Measurements from ENCODE around the gene SMPD3.

Gene SMPD3

DNA sequence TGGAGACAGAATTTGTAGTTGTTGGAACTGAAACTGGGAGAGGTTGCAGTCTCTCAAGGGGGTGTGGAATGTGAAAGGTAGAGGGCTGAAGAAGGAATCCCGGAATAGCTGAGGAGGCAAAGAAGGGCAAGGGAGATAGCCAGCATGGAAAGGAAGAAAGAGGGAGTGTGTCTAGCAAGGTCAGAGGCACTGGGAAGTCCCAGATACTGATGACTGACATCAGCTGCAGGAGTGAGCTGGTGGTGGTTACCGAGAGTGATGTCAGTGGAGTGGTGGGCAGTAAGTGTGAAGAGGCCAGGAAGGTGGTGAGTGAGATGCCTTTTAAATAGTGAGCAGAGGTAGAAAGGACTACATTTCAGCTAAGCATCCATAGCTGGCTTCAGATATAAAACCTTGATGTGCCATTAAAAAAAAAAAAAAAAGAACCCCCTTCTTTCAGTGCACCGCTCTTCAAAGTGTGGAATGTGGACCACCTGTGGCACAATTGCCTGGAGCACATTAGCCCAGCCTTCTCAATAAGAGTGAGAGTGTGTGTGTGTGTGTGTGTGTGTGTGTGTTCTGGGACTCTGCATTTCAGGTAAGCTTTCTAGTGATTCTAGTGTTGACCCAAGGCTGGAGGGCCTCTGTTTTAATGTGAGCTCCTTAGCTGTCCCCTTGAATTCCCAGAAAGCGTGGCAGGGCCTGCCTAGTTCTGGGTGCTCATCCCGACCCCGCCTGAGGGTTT, 129.0 kb downstream of the SMPD3 start:
- no peak for DNase-seq

DNA sequence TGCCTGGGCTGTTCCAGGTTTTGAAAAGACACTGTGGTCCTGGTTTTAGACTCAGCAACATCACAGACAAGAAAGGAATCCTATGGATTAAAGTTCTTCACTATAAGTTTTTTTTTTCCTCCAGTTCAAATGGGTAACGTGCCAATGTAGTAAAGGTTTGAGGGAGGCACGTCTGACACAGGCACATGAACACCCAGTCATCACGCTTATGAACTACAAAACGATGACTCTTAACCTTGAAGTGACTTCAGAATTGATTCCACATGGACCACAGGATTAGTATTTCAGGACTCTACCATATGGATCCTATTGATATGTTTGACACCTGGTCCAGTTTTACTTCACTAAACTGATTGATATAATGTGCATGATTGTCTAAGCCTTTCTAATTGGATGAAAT, 135.2 kb downstream of the SMPD3 start:
- DNase-seq, result no peak

DNA sequence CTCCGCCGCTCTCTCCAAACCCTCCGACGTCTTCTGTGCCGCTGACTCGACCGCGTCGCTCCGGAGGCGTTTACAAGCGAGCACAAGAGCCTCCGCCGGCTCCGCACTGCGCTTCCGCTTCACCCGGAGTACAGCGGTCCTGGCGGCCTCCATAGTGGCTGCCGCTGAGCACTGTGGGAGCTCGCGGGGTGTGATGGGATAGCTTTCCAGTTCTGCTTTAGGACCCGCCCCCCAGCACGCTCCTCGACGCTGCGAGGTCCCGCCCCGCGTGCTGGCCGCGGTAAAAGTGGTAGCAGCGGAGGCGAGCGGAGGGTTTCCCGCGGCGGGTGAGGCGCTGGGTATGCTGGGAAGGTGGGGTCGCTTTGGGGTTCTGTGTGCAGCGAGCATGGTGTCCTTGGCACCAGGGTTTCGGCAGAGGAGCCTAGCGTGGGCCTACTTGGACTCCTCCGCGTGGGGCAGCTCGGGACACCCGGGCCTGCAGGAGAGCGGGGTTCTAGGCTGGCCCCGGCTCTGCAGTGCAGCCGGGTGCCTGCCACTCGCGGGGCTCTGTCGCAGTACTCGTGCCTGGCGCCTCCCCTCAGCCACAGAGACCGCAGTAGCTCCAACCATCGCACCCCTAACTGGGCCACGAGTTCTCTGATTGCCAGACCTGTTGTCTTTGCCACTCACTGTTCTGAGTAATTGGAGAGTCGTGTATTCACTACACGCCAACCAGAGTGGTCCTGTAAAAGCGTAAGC, 137.4 kb downstream of the SMPD3 start, which contains the start of the genes PRMT7 and SLC7A6OS:
Gene PRMT7, plus strand, starts transcription at position 246 of the 738 bp plus-strand sequence. CDS start 4,961 bp downstream, outside the sequence.
Gene SLC7A6OS, minus strand, starts transcription at position 173 of the 738 bp plus-strand sequence. Its CDS starts 20 bp downstream, at position 153.
- DNase-seq, result peak; percentile 84

DNA sequence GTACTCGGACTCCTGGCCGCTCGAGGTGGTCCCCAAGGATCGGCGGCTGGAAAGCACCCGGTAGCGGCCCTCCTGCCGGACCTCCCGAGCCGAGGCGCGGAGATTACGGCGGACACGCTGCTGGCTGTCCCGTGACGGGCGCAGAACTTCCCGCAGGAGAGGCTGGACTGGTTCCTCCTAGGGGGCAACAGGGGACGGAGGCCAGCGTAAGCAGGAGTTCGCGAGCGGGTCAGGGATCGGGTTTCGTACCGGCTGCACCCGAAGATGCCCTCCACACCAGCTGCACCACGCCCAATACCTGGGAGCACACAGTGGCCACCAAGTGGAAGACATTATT, 137.9 kb downstream of the SMPD3 start:
- no peak for DNase-seq

DNA sequence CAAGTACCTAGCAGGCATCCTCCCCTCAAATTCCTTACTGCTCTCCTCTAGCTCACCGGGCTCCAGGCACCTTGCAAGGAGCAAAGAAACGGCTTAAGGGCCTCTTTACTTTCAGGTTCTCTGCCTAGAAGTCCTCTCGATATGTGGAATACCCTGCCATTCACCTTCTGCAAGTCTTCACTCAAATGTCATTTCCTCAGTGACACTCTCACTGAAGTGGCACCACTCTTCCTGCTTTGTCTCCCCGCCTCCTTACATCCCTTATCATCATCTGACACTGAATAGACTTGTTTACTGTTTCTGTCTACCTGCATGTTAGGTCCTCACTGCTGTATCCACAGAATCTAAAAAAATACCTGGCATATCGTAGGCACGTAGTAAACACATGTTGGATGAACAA, 138.5 kb downstream of the SMPD3 start:
- DNase-seq, result no peak
